Activated T-cell treated with anti-CD3 and anti-CD28 coated beads, Interleukin-2, amount 50 U/mL, for 4 hours (primary cell): ENCODE data around the gene FLNA. TPM values are rescaled to one million over a fixed set of nuclear protein-coding genes. Genes with fewer than 3 reads are reported as not detected.
A peak's percentile ranks its signal among the peaks of the same experiment; 100 is the strongest.

Experiments
- ATAC-seq, 2 donors: fragments of 200-7000 bp; cut with Tn5 transposase; one replicate each; pipeline ENCODE4 v1.10.0; 2021
- DNase-seq: peaks from one replicate; pipeline ENCODE4 v3.0.0-alpha.2; 2020
- H3K27me3 Mint-ChIP-seq: one replicate; pipeline ENCODE4 v1.8.0; 2021; ENCODE audit warnings: low read depth, mixed read lengths
- H3K36me3 Mint-ChIP-seq: one replicate; pipeline ENCODE4 v1.8.0; 2022; ENCODE audit warnings: mixed read lengths; ENCODE audit not compliant: insufficient read depth
- H3K4me1 Mint-ChIP-seq: one replicate; pipeline ENCODE4 v1.8.0; 2021; ENCODE audit warnings: low read depth, mixed read lengths
- H3K4me3 Mint-ChIP-seq: one replicate; pipeline ENCODE4 v1.8.0; 2021; ENCODE audit warnings: mild to moderate bottlenecking, moderate library complexity, mixed read lengths
- H3K9me3 Mint-ChIP-seq: one replicate; pipeline ENCODE4 v1.8.0; 2021; ENCODE audit warnings: mixed read lengths
- total RNA-seq, 3 donors: library from RNA; stranded (reverse); gene quantifications; one replicate each; pipeline ENCODE4 v1.2.1, GENCODE V29; 2021

The FLNA gene
- total RNA-seq, 3 donors from 2014 or later = 765 to 924 (median 866) TPM

DNA sequence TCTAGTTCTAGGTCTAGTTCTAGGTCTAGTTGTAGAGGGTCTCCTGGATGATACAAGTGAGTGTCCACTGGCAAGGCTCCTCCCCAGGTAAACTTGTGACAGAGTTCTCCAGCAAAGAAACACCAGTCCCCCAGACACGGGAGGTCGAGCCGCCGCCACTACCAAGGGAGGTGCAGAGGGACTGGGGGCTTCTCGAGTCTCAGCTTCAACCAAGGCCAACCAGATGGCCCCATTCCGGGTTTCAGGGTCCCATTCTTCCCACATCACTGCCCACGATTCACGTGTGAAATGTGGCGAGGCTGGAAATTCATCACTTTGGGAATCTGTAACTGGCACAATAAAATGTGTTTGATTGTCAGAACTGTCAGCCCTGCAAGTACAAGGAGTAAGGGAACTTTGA lies 41.3 kb downstream of the FLNA start:
- no peaks in the 10 kb centered on the region for H3K9me3 Mint-ChIP-seq
- H3K4me1 Mint-ChIP-seq = peaks cover 31% of the 10 kb centered on the region
- ATAC-seq (no peak), DNase-seq (no peak)
- no peak overlapping the region for H3K4me3 Mint-ChIP-seq
- no peaks in the 10 kb centered on the region for H3K36me3 Mint-ChIP-seq
- H3K27me3 Mint-ChIP-seq = no peaks in the 10 kb centered on the region

DNA sequence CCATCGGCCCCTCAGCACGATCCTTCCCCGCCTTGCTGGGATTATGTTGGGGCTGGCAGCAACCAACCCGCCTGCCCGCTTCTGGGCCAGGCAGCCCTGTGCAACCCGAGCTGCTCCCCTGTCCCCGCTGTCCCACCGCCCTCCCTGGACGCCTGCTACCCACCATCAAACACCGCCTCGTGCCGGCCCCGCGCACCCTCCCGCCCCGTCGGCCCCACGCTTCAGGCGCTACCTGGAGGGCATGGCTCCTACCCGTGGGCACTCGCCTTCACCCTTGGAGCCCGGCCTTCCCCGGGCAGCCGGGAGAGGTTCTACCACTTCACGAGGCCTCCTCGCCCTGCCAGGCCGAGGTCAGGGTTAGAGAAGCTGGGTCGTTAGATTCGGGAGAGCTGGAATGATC lies 41.9 kb downstream of the FLNA start:
- H3K4me1 Mint-ChIP-seq = peaks cover 37% of the 10 kb centered on the region
- H3K9me3 Mint-ChIP-seq = no peaks in the 10 kb centered on the region
- no peaks in the 10 kb centered on the region for H3K27me3 Mint-ChIP-seq
- DNase-seq (no peak), ATAC-seq (no peak)
- no peaks in the 10 kb centered on the region for H3K36me3 Mint-ChIP-seq
- H3K4me3 Mint-ChIP-seq = no peak overlapping the region

DNA sequence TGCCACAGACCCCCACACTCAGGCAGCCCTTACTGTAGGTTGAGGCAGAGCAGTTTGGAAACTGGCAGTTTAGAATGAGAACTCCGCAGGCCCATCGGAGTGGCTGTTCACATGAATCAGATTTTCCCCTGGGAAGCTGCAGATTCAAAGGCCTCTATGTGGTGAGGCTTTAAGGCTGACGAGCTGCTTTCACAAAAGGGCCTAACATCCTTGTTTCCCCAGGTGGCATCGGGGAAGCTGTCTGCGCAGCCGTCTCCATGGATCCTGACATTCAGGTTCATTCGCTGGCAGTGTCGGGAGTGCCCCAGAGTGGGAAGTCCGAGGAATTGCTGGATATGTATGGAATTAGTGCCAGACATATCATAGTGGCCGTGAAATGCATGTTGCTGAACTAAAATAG lies 45.1 kb downstream of the FLNA start:
- Mint-ChIP-seq H3K9me3 (no peaks in the 10 kb centered on the region), H3K4me3 (no peak overlapping the region), H3K4me1 (peaks cover 53% of the 10 kb centered on the region), H3K27me3 (no peaks in the 10 kb centered on the region), H3K36me3 (no peaks in the 10 kb centered on the region)
- DNase-seq (no peak), ATAC-seq (no peak)

DNA sequence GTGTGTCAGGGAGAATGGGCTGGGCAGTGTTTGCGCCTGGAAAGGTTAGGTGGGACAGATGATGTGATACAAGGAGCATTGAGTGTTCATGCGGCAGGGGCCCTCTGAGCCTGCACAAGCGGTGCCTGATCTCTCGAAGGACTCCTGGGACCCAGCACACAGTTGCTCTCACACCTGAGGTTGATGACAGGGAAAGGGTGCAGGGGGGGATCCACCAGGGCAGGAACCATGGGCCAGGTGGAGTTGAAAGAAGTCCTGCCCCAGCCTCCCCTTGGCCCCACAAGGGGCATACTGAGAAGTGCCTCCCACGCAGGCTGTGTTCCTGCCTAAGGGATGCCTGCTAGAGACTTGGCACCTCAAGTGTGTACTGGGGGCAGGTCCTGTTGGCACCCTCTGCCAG lies 45.8 kb downstream of the FLNA start:
- Mint-ChIP-seq H3K4me3 (no peak overlapping the region), H3K36me3 (no peaks in the 10 kb centered on the region), H3K9me3 (no peaks in the 10 kb centered on the region), H3K27me3 (no peaks in the 10 kb centered on the region), H3K4me1 (peaks cover 47% of the 10 kb centered on the region)
- ATAC-seq = no peak
- no peak for DNase-seq

DNA sequence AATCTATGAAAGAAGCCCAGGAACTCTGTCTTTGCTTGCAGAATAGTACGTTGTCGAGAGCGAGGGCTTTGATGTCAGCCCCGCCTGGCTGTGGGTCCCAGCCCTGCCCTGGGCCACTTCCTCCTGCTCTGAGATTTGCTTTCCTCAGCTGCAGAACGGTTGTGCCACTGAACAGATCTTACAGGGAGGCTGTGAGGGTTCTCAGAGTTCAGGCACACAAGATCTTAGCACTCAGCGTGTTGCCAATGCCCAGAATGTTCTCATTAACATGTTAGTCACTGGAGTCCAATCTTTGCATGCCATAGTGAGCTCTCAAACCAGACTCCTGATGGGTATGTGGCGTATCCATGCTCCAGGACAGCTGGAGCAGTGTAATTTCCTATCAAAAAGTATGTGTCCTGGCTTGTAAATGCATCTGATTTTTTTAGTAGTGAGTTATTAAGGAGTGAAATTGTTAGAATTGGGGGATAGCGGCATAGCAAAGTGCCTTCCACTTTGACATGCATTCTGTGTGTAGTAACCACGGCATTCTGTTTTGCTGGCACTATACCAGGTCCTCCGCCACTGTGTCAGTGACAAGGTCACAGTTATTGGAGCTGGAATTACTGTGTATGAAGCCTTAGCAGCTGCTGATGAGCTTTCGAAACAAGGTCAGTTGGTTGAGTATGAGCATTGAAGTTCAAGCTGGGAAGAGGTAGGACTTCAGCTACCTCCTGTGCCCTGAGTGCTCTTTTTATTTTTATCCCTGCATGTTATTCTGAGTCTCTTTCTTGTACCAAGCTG lies 47.2 kb downstream of the FLNA start:
- Mint-ChIP-seq H3K9me3 (no peaks in the 10 kb centered on the region), H3K4me1 (peaks cover 41% of the 10 kb centered on the region), H3K27me3 (no peaks in the 10 kb centered on the region), H3K4me3 (peak overlapping the region; percentile 53), H3K36me3 (no peaks in the 10 kb centered on the region)
- ATAC-seq (peak; percentile 70), DNase-seq (no peak)

DNA sequence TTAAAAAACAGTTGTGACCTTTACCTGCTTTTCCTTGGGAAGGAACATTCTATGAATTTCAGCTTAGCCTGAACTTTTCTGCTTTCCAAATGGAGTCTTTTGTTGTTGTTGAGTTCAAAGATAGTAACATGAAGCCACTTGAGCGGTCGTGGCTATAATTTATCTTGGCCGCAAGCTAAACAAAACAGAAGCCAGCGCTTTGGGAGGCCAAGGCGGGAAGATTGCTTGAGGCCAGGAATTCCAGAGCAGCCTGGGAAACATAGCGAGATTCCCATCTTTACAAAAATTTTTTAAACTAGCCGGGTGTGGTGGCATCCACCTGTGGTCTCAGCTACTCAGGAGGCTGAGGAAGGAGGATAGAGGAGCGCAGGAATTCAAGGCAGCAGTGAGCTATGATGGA lies 48.9 kb downstream of the FLNA start:
- Mint-ChIP-seq H3K36me3 (no peaks in the 10 kb centered on the region), H3K9me3 (no peaks in the 10 kb centered on the region), H3K27me3 (no peaks in the 10 kb centered on the region), H3K4me1 (peaks cover 51% of the 10 kb centered on the region), H3K4me3 (no peak overlapping the region)
- ATAC-seq (no peak), DNase-seq (no peak)

DNA sequence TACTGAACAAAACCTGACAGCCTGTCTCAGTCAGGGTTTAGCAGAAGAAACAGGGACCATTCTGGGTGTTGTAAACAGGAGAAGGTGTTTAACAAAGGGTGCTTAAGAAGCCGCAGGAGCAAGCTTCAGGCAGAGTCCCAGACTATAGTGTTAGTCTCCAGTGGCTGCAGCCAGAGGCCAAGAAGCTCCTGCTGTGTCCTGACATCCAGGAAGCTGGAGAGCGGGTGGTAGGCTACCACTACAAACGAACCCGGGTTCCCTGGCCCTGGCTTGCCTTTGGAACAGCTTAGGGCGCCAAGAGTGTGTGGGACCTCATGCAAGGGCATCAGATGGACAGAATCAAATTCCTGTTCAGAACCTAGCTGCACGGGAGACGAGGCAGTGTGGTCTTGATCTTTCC lies 50.9 kb downstream of the FLNA start:
- no peaks in the 10 kb centered on the region for H3K36me3 Mint-ChIP-seq
- H3K4me1 Mint-ChIP-seq = peaks cover 49% of the 10 kb centered on the region
- no peaks in the 10 kb centered on the region for H3K9me3 Mint-ChIP-seq
- DNase-seq (no peak), ATAC-seq (no peak)
- H3K27me3 Mint-ChIP-seq = no peaks in the 10 kb centered on the region
- H3K4me3 Mint-ChIP-seq = no peak overlapping the region

DNA sequence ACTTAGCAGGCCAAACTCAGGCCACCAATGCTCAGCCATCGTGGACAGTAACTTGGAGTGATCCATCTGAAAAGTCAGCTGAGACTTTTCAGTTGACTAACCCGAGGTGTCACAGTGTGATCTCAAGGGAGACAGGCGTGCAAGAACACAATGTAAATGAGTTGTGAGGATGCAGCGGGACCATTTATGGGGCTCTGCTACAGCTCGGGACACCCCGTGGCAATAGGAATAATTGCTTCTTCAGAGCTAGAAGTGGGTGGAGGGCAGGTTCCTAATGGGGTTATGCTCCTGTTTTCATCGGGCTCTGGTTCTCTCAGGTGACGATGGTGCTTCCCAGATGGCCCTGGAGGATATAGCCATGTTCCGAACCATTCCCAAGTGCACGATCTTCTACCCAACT lies 51.5 kb downstream of the FLNA start:
- ATAC-seq = no peak
- Mint-ChIP-seq H3K27me3 (no peaks in the 10 kb centered on the region), H3K4me3 (no peak overlapping the region)

DNA sequence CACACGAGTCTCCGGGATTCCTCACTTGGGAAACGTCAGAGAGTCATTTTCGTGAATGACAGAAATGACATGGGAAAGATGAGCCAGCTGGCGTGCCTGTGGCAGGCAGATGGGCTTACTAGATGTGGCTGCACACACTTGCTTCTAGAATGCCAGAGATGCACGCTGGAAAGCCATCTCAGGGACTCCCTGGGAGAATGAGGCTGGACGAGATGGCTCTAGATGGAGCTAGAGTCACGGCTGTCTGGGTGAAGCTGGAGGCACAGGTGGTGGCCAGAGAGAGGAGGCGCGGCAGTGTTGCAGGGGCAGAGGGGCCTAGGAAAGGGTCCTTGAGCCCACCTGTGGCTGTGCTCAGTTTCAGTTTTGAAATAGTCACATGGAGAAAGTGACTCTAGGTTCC lies 52.8 kb downstream of the FLNA start:
- Mint-ChIP-seq H3K9me3 (no peaks in the 10 kb centered on the region), H3K4me3 (no peak overlapping the region), H3K27me3 (no peaks in the 10 kb centered on the region), H3K36me3 (no peaks in the 10 kb centered on the region), H3K4me1 (peaks cover 39% of the 10 kb centered on the region)
- ATAC-seq (peak in 1 of 2 donors; percentile 51), DNase-seq (no peak)

More for the DNA sequence above, 51.5 kb downstream of the FLNA start:
- Mint-ChIP-seq H3K36me3 (no peaks in the 10 kb centered on the region), H3K4me1 (peaks cover 44% of the 10 kb centered on the region), H3K9me3 (no peaks in the 10 kb centered on the region)
- DNase-seq = no peak

DNA sequence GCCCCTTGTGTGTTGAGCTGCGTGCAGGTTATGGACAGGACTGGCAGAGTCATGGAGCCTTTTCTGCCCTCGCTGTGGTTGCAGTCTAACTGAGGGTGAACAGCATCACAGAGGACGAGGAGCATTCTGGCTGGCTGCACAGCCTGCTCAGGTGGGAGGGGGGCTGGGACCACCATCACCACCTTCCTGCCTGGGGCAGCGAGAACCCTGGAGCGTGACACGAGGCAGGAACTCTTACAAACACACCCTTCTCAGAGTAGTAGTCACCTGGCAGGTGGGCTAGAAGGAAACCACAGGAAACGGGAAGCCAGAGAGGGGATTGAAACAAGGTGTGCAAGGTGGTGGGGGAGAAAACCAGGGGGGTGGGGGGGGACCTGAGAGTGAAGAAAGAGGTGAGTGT lies 53.3 kb downstream of the FLNA start:
- DNase-seq (no peak), ATAC-seq (no peak)
- H3K36me3 Mint-ChIP-seq = no peaks in the 10 kb centered on the region
- H3K4me1 Mint-ChIP-seq = peaks cover 34% of the 10 kb centered on the region
- H3K9me3 Mint-ChIP-seq = no peaks in the 10 kb centered on the region
- no peaks in the 10 kb centered on the region for H3K27me3 Mint-ChIP-seq
- H3K4me3 Mint-ChIP-seq = no peak overlapping the region

DNA sequence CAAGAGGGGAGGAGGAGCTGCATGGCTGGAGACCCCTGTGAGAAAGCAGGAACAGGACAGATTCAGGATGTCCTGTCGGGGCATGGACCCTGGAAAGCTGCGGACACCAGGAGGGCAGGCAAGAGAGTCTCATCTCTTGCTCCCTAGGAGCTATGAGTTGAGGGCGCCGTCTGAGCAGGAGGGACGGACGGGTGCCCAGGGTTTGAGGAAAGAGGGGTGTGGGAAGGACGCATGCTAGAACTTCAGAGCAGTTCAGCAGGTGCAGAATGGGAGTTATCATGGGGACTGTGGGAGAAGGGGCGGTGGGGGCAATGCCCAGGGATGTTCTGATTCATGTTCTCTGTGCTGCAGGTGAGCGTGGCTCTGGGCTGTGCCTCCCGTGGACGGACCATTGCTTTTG lies 54.0 kb downstream of the FLNA start:
- H3K36me3 Mint-ChIP-seq = no peaks in the 10 kb centered on the region
- H3K4me3 Mint-ChIP-seq = no peak overlapping the region
- no peak for DNase-seq
- H3K9me3 Mint-ChIP-seq = no peaks in the 10 kb centered on the region
- H3K27me3 Mint-ChIP-seq = no peaks in the 10 kb centered on the region
- peaks cover 27% of the 10 kb centered on the region for H3K4me1 Mint-ChIP-seq
- ATAC-seq = no peak

DNA sequence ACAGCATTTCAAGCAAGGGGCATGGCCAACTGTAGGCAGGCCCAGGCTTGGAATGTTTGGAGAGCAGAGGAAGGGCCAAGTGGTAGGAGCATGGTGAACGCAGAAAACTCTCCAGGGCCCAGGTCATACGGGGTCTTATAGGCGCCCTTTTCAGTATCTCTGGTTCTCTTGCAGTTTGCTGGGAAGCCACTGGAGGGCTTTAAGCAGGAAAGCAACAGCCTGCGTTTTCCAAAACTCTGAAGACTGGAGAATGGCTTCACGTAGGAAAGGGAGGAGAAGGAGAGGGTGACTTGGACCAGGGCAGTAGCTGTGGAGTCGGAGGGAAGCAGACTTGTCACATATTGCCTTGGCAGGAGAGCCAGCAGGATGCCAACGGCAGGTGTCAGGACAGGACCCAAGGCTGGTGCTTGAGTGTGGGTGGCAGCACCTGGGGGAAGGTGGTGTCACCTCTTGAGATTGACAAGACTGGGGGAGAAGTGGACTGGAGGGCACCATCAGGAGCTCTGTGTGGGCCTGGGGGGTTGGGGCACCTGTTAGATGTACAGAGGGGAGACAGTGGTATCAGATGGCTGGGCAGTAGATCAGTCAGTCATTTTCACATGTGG lies 56.9 kb downstream of the FLNA start:
- Mint-ChIP-seq H3K4me1 (peaks cover 47% of the 10 kb centered on the region), H3K27me3 (no peaks in the 10 kb centered on the region), H3K9me3 (no peaks in the 10 kb centered on the region), H3K36me3 (no peaks in the 10 kb centered on the region), H3K4me3 (no peak overlapping the region)
- DNase-seq (no peak), ATAC-seq (no peak)

DNA sequence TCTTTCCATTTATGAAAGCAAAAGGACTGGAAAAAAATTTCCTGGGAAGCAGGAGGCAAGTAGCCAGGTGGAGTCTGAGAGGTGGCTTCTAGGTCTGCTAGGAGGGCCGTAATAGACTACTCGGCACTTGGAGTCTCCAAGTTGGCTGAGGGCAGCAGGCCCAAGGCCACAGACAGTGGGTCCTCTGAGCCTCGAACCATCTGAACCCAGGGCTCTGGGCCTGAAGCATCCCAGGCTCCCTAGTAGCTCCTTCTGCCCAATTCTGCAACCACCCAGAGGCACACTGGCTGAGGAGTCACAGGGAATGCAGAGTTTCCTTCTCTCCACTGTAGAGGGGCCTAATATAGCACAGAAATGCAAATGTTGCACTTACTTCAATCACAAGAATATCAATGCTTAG lies 59.0 kb downstream of the FLNA start:
- Mint-ChIP-seq H3K4me1 (peaks cover 49% of the 10 kb centered on the region), H3K27me3 (no peaks in the 10 kb centered on the region), H3K36me3 (no peaks in the 10 kb centered on the region), H3K4me3 (no peak overlapping the region), H3K9me3 (no peaks in the 10 kb centered on the region)
- no peak for ATAC-seq
- DNase-seq = no peak

DNA sequence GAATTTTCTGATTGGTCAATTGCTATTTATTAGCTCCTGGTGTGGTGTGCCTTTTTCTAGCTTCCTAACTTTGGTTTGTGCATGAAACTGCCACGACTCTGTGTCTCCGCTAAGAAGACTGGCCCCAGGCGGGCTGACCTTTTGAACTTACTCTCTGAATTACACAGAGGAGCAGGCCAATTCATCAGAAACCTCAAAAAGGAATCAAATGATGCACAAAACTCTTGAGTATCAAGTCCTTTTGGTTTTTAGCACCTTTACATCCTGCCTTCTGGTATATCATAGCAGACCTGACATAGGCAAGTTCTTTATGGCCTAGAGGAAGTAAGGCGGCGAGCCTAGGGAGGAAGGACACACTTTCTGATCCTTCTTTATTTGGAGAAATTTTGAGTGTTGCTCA lies 61.3 kb downstream of the FLNA start:
- no peak for DNase-seq
- peak; percentile 53 to 57 for ATAC-seq
- H3K4me3 Mint-ChIP-seq = peak overlapping the region; percentile 56
- H3K9me3 Mint-ChIP-seq = no peaks in the 10 kb centered on the region
- H3K27me3 Mint-ChIP-seq = no peaks in the 10 kb centered on the region
- H3K4me1 Mint-ChIP-seq = peaks cover 55% of the 10 kb centered on the region
- no peaks in the 10 kb centered on the region for H3K36me3 Mint-ChIP-seq

DNA sequence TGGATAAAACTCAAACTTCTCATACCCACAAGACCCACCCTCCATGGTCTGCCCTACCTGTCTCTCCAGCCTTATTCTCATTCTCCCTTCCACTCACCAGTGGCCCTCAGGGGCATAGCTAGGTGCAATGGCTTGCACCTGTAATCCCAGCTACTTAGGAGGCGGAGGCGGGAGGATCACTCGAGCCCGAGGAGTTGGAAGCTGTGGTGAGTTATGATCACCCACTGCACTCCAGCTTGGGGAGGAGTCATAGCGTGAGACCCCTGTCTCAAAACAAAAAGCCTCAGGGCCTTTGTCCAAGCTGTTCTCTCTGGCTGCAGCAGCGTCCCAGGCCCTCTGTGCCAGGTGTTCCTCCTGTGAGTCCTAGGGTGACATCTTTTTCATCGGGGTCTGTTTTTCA lies 62.3 kb downstream of the FLNA start:
- ATAC-seq = no peak
- no peak for DNase-seq
- no peak overlapping the region for H3K4me3 Mint-ChIP-seq
- no peaks in the 10 kb centered on the region for H3K27me3 Mint-ChIP-seq
- no peaks in the 10 kb centered on the region for H3K36me3 Mint-ChIP-seq
- no peaks in the 10 kb centered on the region for H3K9me3 Mint-ChIP-seq
- H3K4me1 Mint-ChIP-seq = peaks cover 58% of the 10 kb centered on the region
